Ishikawa (cell line): Measurements from ENCODE around the gene GYS1.

ENCODE experiments used
- CEBPB ChIP-seq: IDR thresholded peaks from 2 replicates; pipeline ENCODE4 v1.6.1; 2012
- CREB1 ChIP-seq: IDR thresholded peaks from 2 replicates; pipeline ENCODE4 v1.6.1; 2012; ENCODE audit warnings: low read depth
- EGR1 ChIP-seq: IDR thresholded peaks from 2 replicates; pipeline ENCODE4 v1.6.1; 2012
- EP300 ChIP-seq: IDR thresholded peaks from 2 replicates; pipeline ENCODE4 v1.6.1; 2012; ENCODE audit warnings: borderline replicate concordance
- FOXM1 ChIP-seq: IDR thresholded peaks from 2 replicates; pipeline ENCODE4 v1.6.1; 2012; ENCODE audit warnings: low read depth, borderline replicate concordance
- NFIC ChIP-seq: IDR thresholded peaks from 2 replicates; pipeline ENCODE4 v1.6.1; 2012
- RAD21 ChIP-seq: IDR thresholded peaks from 2 replicates; pipeline ENCODE4 v1.6.1; 2012; ENCODE audit warnings: low read depth
- REST ChIP-seq: IDR thresholded peaks from 2 replicates; pipeline ENCODE4 v1.6.1; 2012; ENCODE audit warnings: low read depth, mild to moderate bottlenecking
- TAF1 ChIP-seq: IDR thresholded peaks from 2 replicates; pipeline ENCODE4 v1.6.1; 2012; ENCODE audit warnings: low read depth, mild to moderate bottlenecking
- TCF12 ChIP-seq: IDR thresholded peaks from 2 replicates; pipeline ENCODE4 v1.6.1; 2012; ENCODE audit warnings: low read depth
- TEAD4 ChIP-seq: IDR thresholded peaks from 2 replicates; pipeline ENCODE4 v1.6.1; 2012
- YY1 ChIP-seq: IDR thresholded peaks from 2 replicates; pipeline ENCODE4 v1.6.1; 2012; ENCODE audit warnings: low read depth
- ZBTB7A ChIP-seq: IDR thresholded peaks from 2 replicates; pipeline ENCODE4 v1.6.1; 2012; ENCODE audit warnings: low read depth
- TF ChIP-seq, protein P1 (sequence below): IDR thresholded peaks from 2 replicates; pipeline ENCODE4 v1.6.1; 2012
- TF ChIP-seq, protein P2 (sequence below): IDR thresholded peaks from 2 replicates; pipeline ENCODE4 v1.6.1; 2012

Gene GYS1

DNA sequence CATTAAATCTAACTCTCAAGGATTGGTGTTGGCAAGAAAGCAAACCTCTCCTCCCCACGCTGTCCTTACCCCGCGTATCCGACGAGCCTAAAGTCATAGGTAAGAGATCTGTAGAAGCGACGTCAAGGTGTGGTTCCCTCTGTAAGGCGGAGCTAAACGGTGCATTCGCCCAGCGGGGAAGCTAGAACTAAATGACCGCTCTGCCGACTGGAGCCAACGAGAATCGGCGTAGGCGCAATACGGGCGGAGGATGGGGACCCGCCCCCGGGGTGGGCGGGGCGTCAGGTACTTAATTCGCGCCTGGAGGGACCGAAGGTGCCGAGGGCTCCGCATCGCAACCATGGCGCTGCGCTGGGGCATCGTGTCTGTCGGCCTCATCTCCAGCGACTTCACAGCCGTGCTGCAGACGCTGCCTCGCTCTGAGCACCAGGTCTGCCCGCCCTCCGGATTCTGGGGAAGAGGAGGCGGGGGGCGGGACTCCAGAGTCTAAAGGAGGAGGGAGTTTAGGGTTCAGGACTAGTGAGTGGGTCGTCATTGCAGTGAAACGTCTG is 59.7 kb downstream of the GYS1 start, which contains the start of gene DHDH:
Gene DHDH (plus strand): TSS at position 318 of the 551 bp plus-strand sequence. CDS start 23 bp downstream, at position 341.
- TF ChIP-seq EGR1 (0 out of 2 replicates have a peak, but pooled peaks have one; percentile 22), EP300 (no peak)
- TF ChIP-seq, protein P1, sequence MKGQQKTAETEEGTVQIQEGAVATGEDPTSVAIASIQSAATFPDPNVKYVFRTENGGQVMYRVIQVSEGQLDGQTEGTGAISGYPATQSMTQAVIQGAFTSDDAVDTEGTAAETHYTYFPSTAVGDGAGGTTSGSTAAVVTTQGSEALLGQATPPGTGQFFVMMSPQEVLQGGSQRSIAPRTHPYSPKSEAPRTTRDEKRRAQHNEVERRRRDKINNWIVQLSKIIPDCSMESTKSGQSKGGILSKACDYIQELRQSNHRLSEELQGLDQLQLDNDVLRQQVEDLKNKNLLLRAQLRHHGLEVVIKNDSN, result peak; percentile 4; the same call in 1 of the 2 replicates
- TF ChIP-seq, protein P2, sequence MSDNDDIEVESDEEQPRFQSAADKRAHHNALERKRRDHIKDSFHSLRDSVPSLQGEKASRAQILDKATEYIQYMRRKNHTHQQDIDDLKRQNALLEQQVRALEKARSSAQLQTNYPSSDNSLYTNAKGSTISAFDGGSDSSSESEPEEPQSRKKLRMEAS, result peak; percentile 75

DNA sequence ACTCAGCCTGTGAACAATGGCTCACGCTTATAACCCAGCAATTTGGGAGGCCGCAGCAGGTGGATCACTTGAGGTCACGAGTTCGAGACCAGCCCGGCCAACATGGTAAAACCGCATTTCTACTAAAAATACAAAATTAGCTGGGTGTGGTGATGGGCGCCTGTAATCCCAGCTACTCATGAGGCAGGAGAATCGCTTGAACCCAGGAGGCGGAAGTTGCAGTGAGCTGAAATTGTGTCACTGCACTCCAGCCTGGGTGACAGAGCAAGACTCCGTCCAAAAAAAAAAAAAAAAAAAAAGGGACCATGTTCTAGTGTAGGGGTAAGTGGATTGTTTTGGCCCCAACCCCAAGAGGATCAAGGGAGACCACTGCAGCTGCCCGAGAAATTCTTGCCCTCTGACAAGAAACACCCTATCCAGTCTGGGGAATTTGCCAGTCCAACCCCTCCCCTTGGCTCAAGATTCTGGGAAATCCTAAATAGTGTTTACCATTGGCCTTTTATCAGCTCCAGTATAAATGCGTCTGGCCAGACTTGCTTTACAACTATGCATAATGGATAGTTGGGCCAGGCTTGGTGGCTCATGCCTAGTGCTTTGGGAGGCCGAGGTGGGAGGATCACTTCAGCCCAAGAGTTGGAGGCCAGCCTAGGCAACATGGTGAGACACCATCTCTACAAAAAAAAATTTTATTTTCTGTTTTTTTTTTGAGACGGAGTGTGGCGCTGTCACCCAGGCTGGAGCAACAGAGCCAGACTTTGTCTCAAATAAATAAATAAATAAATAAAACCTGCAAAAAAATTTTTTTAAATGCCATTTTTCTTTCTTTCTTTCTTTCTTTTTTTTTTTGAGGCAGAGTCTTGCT is 64.7 kb downstream of the GYS1 start:
- TF ChIP-seq RAD21 (no peak), FOXM1 (no peak), CREB1 (no peak), YY1 (no peak), REST (no peak)
- TF ChIP-seq, protein P1, result no peak

DNA sequence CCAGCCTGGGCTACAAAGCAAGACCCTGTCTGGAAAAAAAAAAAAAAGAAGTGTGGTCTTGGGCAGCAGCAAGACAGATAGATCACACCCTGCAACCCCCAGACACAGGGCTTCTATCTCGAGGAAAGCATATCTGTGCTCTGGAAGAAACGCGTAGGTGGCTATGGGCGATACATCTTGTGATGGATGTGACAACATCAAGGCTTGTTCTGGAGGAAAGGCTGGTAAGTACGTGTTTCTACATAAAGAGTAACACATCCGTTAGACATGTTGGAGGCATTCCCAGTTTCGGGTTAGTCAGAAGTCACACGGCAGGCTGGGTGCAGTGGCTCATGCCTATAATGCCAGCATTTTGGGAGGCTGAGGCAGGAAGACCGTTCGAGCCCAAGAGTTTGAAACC is 66.2 kb downstream of the GYS1 start:
- TF ChIP-seq TEAD4 (no peak), RAD21 (no peak), TCF12 (no peak), EP300 (no peak), NFIC (no peak), CEBPB (no peak), EGR1 (0 out of 2 replicates have a peak, but pooled peaks have one; percentile 31)
- TF ChIP-seq, protein P1, result no peak

GRCh38 chr19:48925240-48925843 is 67.8 kb downstream of the GYS1 start:
- TF ChIP-seq RAD21, result no peak
- no peak for TF ChIP-seq ZBTB7A
- TF ChIP-seq FOXM1, result no peak
- no peak for TF ChIP-seq TEAD4
- TF ChIP-seq TAF1, result no peak
- no peak for TF ChIP-seq CREB1
- TF ChIP-seq CEBPB, result no peak
- TF ChIP-seq EP300, result no peak
- no peak for TF ChIP-seq NFIC
- TF ChIP-seq, protein P1, result no peak
- no peak for TF ChIP-seq YY1
- no peak for TF ChIP-seq REST
- TF ChIP-seq EGR1, result no peak
- TF ChIP-seq, protein P2, result no peak
- no peak for TF ChIP-seq TCF12
